K562 (cell line): ENCODE data around the gene BPHL. TPM values are rescaled to one million over a fixed set of nuclear protein-coding genes. Genes with fewer than 3 reads are reported as not detected.

Experiments
- ARHGAP35 ChIP-seq: fragments of 450-650 bp; IDR thresholded peaks from 2 replicates; pipeline ENCODE4 v1.6.1; 2018; ENCODE audit not compliant: partially characterized antibody
- BACH1 ChIP-seq: fragments of 200-800 bp; sonication (Bioruptor generic); IDR thresholded peaks from 2 replicates; pipeline ENCODE4 v1.6.1; 2016; ENCODE audit warnings: missing genetic modification characterization, missing compliant biosample characterization
- BHLHE40 ChIP-seq: IDR thresholded peaks from 2 replicates; pipeline ENCODE4 v1.6.1; 2011; ENCODE audit warnings: low read length, improper control_type of control experiment
- CTBP1 ChIP-seq: fragments of 450-650 bp; IDR thresholded peaks from 2 replicates; pipeline ENCODE4 v1.6.1; 2016; ENCODE audit warnings: borderline replicate concordance
- EP400 ChIP-seq: fragments of 450-650 bp; IDR thresholded peaks from 2 replicates; pipeline ENCODE4 v1.6.1; 2017; ENCODE audit warnings: antibody characterized with exemption, mild to moderate bottlenecking, moderate library complexity
- ESRRB ChIP-seq: fragments of 250-450 bp; sonication (Bioruptor Pico); IDR thresholded peaks from 2 replicates; pipeline ENCODE4 v1.5.0; 2020; ENCODE audit warnings: mild to moderate bottlenecking, moderate library complexity, borderline replicate concordance
- FOXJ3 ChIP-seq: sonication (generic); formaldehyde crosslinking; IDR thresholded peaks from 2 replicates; pipeline ENCODE4 v1.4.0; 2020; ENCODE audit warnings: mild to moderate bottlenecking, missing genetic modification reagents
- GTF2E2 ChIP-seq: fragments of 200-800 bp; sonication (Bioruptor generic); IDR thresholded peaks from 2 replicates; pipeline ENCODE4 v1.6.1; 2016; ENCODE audit warnings: missing genetic modification characterization, missing compliant biosample characterization
- HNRNPK ChIP-seq: fragments of 200-400 bp; formaldehyde crosslinking; IDR thresholded peaks from one replicate; pipeline ENCODE4 v1.6.1; 2018; ENCODE audit warnings: mild to moderate bottlenecking, low read depth, low read length; ENCODE audit not compliant: poor library complexity, severe bottlenecking
- JUND ChIP-seq, 2 experiments: IDR thresholded peaks; 2 replicates in 1 of 2; 3 replicates in 1 of 2; pipeline ENCODE4 v1.6.1; 2011; ENCODE audit warnings: borderline replicate concordance in 2 of 2, low read depth in 2 of 2, low read length in 2 of 2, improper control_type of control experiment in 1 of 2, missing biosample characterization in 1 of 2, missing genetic modification characterization in 1 of 2, missing genetic modification reagents in 1 of 2
- MED1 ChIP-seq: sonication (generic); formaldehyde crosslinking; IDR thresholded peaks from 2 replicates; pipeline ENCODE4 v1.8.1; 2023; ENCODE audit warnings: missing genetic modification reagents, borderline replicate concordance
- MEIS2 ChIP-seq: fragments of 450-650 bp; IDR thresholded peaks from 2 replicates; pipeline ENCODE4 v1.6.1; 2014; ENCODE audit warnings: mild to moderate bottlenecking; ENCODE audit not compliant: partially characterized antibody
- MXI1 ChIP-seq: IDR thresholded peaks from 2 replicates; pipeline ENCODE4 v1.6.1; 2011; ENCODE audit warnings: low read depth, mild to moderate bottlenecking, improper control_type of control experiment, low read length
- NUFIP1 ChIP-seq: fragments of 450-650 bp; IDR thresholded peaks from 2 replicates; pipeline ENCODE4 v1.6.1; 2018; ENCODE audit not compliant: partially characterized antibody
- RAD51 ChIP-seq: fragments of 450-650 bp; IDR thresholded peaks from 2 replicates; pipeline ENCODE4 v1.7.1; 2016; ENCODE audit warnings: low read depth, mild to moderate bottlenecking, borderline replicate concordance
- RBFOX2 ChIP-seq: fragments of 200-400 bp; formaldehyde crosslinking; IDR thresholded peaks from 2 replicates; pipeline ENCODE4 v1.6.1; 2017; ENCODE audit warnings: low read depth, mild to moderate bottlenecking, low read length, moderate library complexity
- RBM15 ChIP-seq: fragments of 200-400 bp; formaldehyde crosslinking; IDR thresholded peaks from 2 replicates; pipeline ENCODE4 v1.6.1; 2018; ENCODE audit warnings: mild to moderate bottlenecking, low read length, moderate library complexity; ENCODE audit not compliant: insufficient read depth
- SRF ChIP-seq, 2 experiments: fragments of 250-450, 450-650 bp in 1 of 2; sonication (Bioruptor Pico) in 1 of 2; sonication (generic) in 1 of 2; formaldehyde crosslinking; IDR thresholded peaks; 2 replicates each; pipeline versions ENCODE4 v1.5.0 to v1.5.1; 2020 to 2022; ENCODE audit warnings: mild to moderate bottlenecking in 1 of 2, missing genetic modification reagents in 1 of 2
- ZFX ChIP-seq: sonication (generic); formaldehyde crosslinking; IDR thresholded peaks from 2 replicates; pipeline ENCODE4 v1.8.0; 2022; ENCODE audit warnings: mild to moderate bottlenecking, missing genetic modification reagents, moderate library complexity
- ZKSCAN8 ChIP-seq: fragments of 200-800 bp; sonication (Bioruptor generic); IDR thresholded peaks from 2 replicates; pipeline ENCODE4 v1.6.1; 2016; ENCODE audit warnings: missing genetic modification characterization, missing compliant biosample characterization
- ZNF184 ChIP-seq: sonication (generic); formaldehyde crosslinking; IDR thresholded peaks from 2 replicates; pipeline ENCODE4 v1.5.0; 2020; ENCODE audit warnings: missing genetic modification reagents
- ZNF274 ChIP-seq: IDR thresholded peaks from 2 replicates; pipeline ENCODE4 v1.6.1; 2011; ENCODE audit warnings: low read depth, mild to moderate bottlenecking, low read length, moderate library complexity, borderline replicate concordance
- polyA plus RNA-seq, 8 experiments: library from polyadenylated mRNA; depleted of rRNA in 4 of 8; stranded (reverse) in 5 of 8; unstranded in 3 of 8; fragments of >200 nt; fragmentation: Nextera tagmentation in 2 of 8; fragmentation: Illumina TruSeq in 1 of 8; extraction: Ambion mirVana in 2 of 8; extraction: Trizol in 1 of 8; gene quantifications; 2 replicates each; pipeline versions ENCODE4 v1.2.1 to v1.2.3, GENCODE V29; 2011 to 2014; ENCODE audit warnings: inconsistent platforms in 1 of 8, missing spikeins in 1 of 8
- total RNA-seq, 7 experiments: library from RNA; depleted of rRNA in 6 of 7; stranded (reverse); fragments of >200 nt in 6 of 7; fragmentation: Illumina TruSeq in 2 of 7; extraction: Trizol in 2 of 7; gene quantifications; 2 replicates each; pipeline versions ENCODE4 v1.2.1 to v1.2.3, GENCODE V29; 2011 to 2021; ENCODE audit warnings: low replicate concordance in 1 of 7
- TF ChIP-seq, protein P1 (sequence below), 2 experiments: fragments of 450-650 bp in 1 of 2; IDR thresholded peaks; 2 replicates each; pipeline ENCODE4 v1.6.1; 2011 to 2017; ENCODE audit warnings: low read depth in 2 of 2, antibody characterized with exemption in 1 of 2, borderline replicate concordance in 1 of 2, low read length in 1 of 2, mild to moderate bottlenecking in 1 of 2, mixed read lengths in 1 of 2; ENCODE audit not compliant: control insufficient read depth in 1 of 2
- TF ChIP-seq, protein P2 (sequence below): fragments of 450-650 bp; IDR thresholded peaks from 2 replicates; pipeline ENCODE4 v1.6.1; 2016; ENCODE audit warnings: low read depth, mild to moderate bottlenecking, moderate library complexity

BPHL gene
- total and polyA plus RNA-seq, 9 of the 15 experiments (the other 6 are each of a cell fraction or from before 2014, with no cell fraction given) = 3.5 to 17.4 (median 8.2) TPM

DNA sequence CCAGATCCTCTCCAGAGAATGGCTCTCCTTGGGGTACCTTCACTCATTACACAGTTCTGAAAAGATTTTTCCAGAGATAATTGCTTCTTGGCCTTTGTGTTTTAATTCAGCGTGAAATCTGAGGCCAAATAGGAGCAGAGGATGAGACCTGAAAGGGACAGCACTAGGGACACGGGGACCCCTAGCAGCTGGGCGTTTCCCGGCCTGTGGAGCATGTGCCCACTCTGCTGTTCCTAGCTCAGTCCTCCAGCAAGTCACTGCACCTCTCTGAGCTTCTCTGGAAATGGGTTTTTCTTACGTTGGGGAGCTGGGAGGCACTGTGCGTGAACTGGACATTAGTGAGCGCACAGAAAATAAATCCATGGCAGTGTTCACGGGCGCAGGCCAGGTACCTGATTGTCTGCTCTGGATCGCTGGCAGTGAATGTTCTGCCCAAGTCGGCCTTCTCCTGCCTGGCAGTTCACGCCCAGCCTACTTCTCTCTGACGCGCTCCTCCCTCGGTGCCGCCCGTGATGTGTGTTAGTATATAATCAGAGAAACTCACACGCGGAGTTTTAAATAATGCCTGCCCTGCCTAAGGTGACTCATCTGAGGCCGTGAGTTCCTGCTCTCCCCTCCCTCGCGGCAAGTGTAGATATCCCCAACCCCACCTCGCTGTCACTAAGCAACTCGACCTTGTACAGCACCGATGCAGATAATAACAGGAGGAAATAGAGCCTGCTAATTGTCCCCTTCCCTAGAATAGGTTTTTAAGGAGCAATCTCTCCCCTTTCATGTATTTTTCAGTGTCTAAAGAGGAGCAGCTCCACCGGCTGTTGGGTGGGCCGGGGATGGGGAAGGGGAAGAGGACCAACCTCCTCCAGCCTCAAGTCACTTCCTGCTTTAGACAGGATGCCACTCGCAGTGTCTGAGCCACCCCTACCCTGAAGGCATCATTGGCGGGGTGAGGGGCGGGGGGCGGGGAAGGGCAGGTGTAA, 41.6 kb downstream of the BPHL start (continued):
- TF ChIP-seq BACH1 (tag) = no peak
- no peak for TF ChIP-seq RAD51
- peak; percentile 60 for TF ChIP-seq ZFX (CRISPR knock-in tag)
- no peak for TF ChIP-seq ZNF184 (CRISPR knock-in tag)
- no peak for TF ChIP-seq ESRRB (CRISPR knock-in tag)
- TF ChIP-seq HNRNPK = no peak
- 0 out of 4 replicates have a peak, but pooled peaks of 1 of the 2 experiments have one; percentile 32 for TF ChIP-seq SRF (CRISPR knock-in tag; IDR thresholded peaks at IDR 0.05)
- no peak for TF ChIP-seq FOXJ3
- peak; percentile 72 for TF ChIP-seq EP400
- peak; percentile 72 for TF ChIP-seq RBFOX2
- TF ChIP-seq CTBP1 = peak; percentile 90
- TF ChIP-seq, protein P1, sequence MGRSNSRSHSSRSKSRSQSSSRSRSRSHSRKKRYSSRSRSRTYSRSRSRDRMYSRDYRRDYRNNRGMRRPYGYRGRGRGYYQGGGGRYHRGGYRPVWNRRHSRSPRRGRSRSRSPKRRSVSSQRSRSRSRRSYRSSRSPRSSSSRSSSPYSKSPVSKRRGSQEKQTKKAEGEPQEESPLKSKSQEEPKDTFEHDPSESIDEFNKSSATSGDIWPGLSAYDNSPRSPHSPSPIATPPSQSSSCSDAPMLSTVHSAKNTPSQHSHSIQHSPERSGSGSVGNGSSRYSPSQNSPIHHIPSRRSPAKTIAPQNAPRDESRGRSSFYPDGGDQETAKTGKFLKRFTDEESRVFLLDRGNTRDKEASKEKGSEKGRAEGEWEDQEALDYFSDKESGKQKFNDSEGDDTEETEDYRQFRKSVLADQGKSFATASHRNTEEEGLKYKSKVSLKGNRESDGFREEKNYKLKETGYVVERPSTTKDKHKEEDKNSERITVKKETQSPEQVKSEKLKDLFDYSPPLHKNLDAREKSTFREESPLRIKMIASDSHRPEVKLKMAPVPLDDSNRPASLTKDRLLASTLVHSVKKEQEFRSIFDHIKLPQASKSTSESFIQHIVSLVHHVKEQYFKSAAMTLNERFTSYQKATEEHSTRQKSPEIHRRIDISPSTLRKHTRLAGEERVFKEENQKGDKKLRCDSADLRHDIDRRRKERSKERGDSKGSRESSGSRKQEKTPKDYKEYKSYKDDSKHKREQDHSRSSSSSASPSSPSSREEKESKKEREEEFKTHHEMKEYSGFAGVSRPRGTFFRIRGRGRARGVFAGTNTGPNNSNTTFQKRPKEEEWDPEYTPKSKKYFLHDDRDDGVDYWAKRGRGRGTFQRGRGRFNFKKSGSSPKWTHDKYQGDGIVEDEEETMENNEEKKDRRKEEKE (IDR thresholded peaks at IDR 0.05; ENCODE audit: borderline replicate concordance in 1 of 2, control insufficient read depth in 1 of 2, low read depth in 2 of 2, low read length in 1 of 2) = no peak; a peak in 1 of 4 replicates
- TF ChIP-seq ZNF274 = no peak
- no peak for TF ChIP-seq ARHGAP35
- peak; percentile 99 for TF ChIP-seq JUND (IDR thresholded peaks at IDR 0.05; ENCODE audit: borderline replicate concordance, low read depth, low read length)
- peak; percentile 99; the same call in 2 of the 3 replicates for TF ChIP-seq JUND (tag; IDR thresholded peaks at IDR 0.05; ENCODE audit: borderline replicate concordance, low read depth, low read length)
- no peak for TF ChIP-seq ZKSCAN8 (CRISPR knock-in tag)
- TF ChIP-seq GTF2E2 (tag) = no peak
- TF ChIP-seq MED1 (CRISPR knock-in tag) = no peak
- TF ChIP-seq RBM15 = no peak
- TF ChIP-seq, protein P2, sequence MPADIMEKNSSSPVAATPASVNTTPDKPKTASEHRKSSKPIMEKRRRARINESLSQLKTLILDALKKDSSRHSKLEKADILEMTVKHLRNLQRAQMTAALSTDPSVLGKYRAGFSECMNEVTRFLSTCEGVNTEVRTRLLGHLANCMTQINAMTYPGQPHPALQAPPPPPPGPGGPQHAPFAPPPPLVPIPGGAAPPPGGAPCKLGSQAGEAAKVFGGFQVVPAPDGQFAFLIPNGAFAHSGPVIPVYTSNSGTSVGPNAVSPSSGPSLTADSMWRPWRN = no peak
- TF ChIP-seq BHLHE40 = peak; percentile 80
- peak; percentile 82 for TF ChIP-seq MXI1
- peak; percentile 52 for TF ChIP-seq MEIS2
- TF ChIP-seq NUFIP1 = no peak
